Heart left ventricle (tissue), 16 donors: Measurements from ENCODE around the gene IGSF9. TPM values are rescaled to one million over a fixed set of nuclear protein-coding genes. Genes with fewer than 3 reads are reported as not detected.
A peak's percentile ranks its signal among the peaks of the same experiment; 100 is the strongest.
"Not testable (repeated sequence)": the region's sequence is repeated elsewhere in the genome, so short reads cannot be mapped to it uniquely, and the experiment has no call there.

Experiments used
- ATAC-seq, 4 donors: fragments of 200-7000 bp; cut with Tn5 transposase; one replicate each; pipeline ENCODE4 v1.9.1; 2020 to 2022; ENCODE audit warnings: moderate library complexity in 4 of 4, mild to moderate bottlenecking in 3 of 4, moderate number of reproducible peaks in 1 of 4
- DNase-seq, 5 donors: peaks; one replicate each; pipeline ENCODE4 v3.0.0-alpha.2; 2020
- H3K27ac ChIP-seq, 12 donors: fragments of 200-600 bp; sonication (generic) in 4 of 12; one replicate each; pipeline versions ENCODE4 v1.5.0 to v1.8.0; 2016 to 2022; ENCODE audit warnings: mild to moderate bottlenecking in 2 of 12
- H3K27me3 ChIP-seq, 9 donors: fragments of 200-600 bp; sonication (generic) in 2 of 9; one replicate each; pipeline versions ENCODE4 v1.5.1 to v1.8.0; 2016 to 2022; ENCODE audit warnings: mild to moderate bottlenecking in 3 of 9
- H3K36me3 ChIP-seq, 9 donors: fragments of 200-600 bp; sonication (generic) in 2 of 9; one replicate each; pipeline versions ENCODE4 v1.5.0 to v1.8.0; 2018 to 2022; ENCODE audit warnings: mild to moderate bottlenecking in 2 of 9
- H3K4me1 ChIP-seq, 12 donors: fragments of 200-600 bp; sonication (generic) in 4 of 12; one replicate each; pipeline versions ENCODE4 v1.5.0 to v1.8.0; 2016 to 2022; ENCODE audit warnings: mild to moderate bottlenecking in 3 of 12
- H3K4me3 ChIP-seq, 12 donors: fragments of 200-600 bp; sonication (generic) in 4 of 12; one replicate each; pipeline versions ENCODE4 v1.5.0 to v1.8.0; 2017 to 2022; ENCODE audit warnings: mild to moderate bottlenecking in 9 of 12, moderate library complexity in 4 of 12
- H3K9me3 ChIP-seq, 12 donors: fragments of 200-600 bp; sonication (generic) in 4 of 12; one replicate each; pipeline versions ENCODE4 v1.5.0 to v1.8.0; 2016 to 2022; ENCODE audit warnings: mild to moderate bottlenecking in 1 of 12
- POLR2A ChIP-seq, 2 donors: fragments of 450-650 bp; IDR thresholded peaks; one replicate each; pipeline ENCODE4 v1.6.1; 2017; ENCODE audit warnings: antibody characterized with exemption in 2 of 2, mild to moderate bottlenecking in 2 of 2, moderate library complexity in 2 of 2
- WGBS, 4 donors: extraction: QIAGEN DNeasy Blood & Tissue Kit in 2 of 4; methylation state at CpG; one replicate each; pipeline versions ENCODE4 v1.1.5 to v1.1.7; 2013 to 2018; 5-methylcytosine and 5-hydroxymethylcytosine counted together
- intact Hi-C, 10 donors: fragments of 100-400 bp; cut with DNase I; formaldehyde crosslinking; loops; one replicate each; pipeline versions ENCODE4 v1.11.1 to v1.14.2; 2022
- polyA plus RNA-seq, 2 donors: library from polyadenylated mRNA; stranded (reverse); fragments of 200-250 nt; gene quantifications; one replicate each; pipeline ENCODE4 v1.2.3, GENCODE V29; 2013
- total RNA-seq, 9 donors: library from RNA; depleted of rRNA in 2 of 9; stranded (reverse); fragments of >200 nt in 2 of 9; fragmentation: NEBNext Ultra II Directional in 3 of 9; extraction: Animal tissue kit (Norgen Biotek cat#: 25700) in 3 of 9; gene quantifications; one replicate each; pipeline versions ENCODE4 v1.1.0 to v1.2.4, GENCODE V29; 2016 to 2023
- TF ChIP-seq, protein P1 (sequence below), 12 donors: fragments of 200-600 bp; sonication (generic) in 4 of 12; IDR thresholded peaks; one replicate each; pipeline versions ENCODE4 v1.5.0 to v1.8.0; 2018 to 2022; ENCODE audit warnings: antibody characterized with exemption in 12 of 12, mild to moderate bottlenecking in 5 of 12
- donor health status: ischemic (EF 13 %, LVEDD 7.1; RV severe dilation, severe dysfunction).
- donor health status: healthy with polysubstance abuse.
- donor health status: DM: no; HTN: yes; CAD: no.
- donor health status: DM: no; HTN: no; CAD: no.
- donor health status: ischemic (EF 25% LVEDD 6.9; RV normal size, moderate dysfunction).
- donor health status: ischemic (EF 25% LVEDD 5.7; RV mildly dilated, moderate dysfunction).
- donor health status: healthy.
- donor health status: DM: yes; HTN: yes; CAD: no.
- donor health status: ischemic (EF 35%, LVEDD 5.7; RV mildly dilated, moderate dysfunction).
- donor health status: nonischemic (EF 11% LVEDD 7.7; RV severe dilation, severe dysfunction).
- donor health status: DM: yes; HTN: yes; CAD: no.
- donor health status: PGD.
- donor health status: ischemic (EF 29% LVEDD 5.4; RV normal size, mild dysfunction).
- donor health status: nonischemic (EF 23%, LVEDD 6.1; RV moderate dilation, normal function).

IGSF9 gene
- total and polyA plus RNA-seq, 11 donors, result 0.06 to 4.8 (median 0.12) TPM; not detected in 6

DNA sequence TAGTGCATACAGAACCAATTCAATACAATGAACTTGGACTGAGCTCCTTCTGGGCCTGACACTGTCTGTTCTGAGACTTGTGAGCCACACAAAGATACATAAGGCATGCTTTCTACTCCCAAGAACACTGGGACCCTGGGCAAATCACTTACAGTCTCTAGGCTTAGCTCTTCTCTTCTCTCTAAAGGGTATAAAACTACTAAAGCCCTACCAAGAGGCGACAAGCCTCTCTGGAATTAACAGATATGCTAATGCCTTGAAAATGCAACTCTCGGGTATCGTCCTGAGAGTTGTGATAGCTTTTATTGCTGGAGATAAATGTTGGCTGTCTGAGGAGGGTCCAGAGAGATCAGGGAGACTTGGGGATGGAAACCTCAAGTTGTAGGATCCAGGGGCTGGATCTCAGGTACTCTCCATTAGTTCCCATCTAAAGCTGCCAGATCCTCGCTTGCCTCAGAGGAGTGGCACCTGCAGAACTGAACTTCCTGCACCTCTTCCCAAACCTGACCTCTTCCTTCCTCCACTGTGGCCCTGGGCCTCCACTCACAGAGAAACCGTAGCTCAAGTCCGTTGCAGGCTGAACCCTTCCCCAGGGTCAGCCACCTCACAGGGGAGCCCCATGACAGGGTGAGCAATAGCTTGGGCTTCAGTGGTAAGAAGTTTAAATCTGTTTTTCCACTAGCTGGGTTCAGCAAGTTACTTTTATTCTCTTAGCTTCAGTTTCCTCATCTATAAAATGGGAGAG, 33.9 kb downstream of the IGSF9 start:
- 67 to 85% (median 72%) methylated on average over 6 of the region's 6 CpGs for WGBS, 4 donors
- no peak for ATAC-seq
- DNase-seq, result no peak
- no peaks in the 10 kb centered on the region for H3K9me3 ChIP-seq
- TF ChIP-seq, protein P1, sequence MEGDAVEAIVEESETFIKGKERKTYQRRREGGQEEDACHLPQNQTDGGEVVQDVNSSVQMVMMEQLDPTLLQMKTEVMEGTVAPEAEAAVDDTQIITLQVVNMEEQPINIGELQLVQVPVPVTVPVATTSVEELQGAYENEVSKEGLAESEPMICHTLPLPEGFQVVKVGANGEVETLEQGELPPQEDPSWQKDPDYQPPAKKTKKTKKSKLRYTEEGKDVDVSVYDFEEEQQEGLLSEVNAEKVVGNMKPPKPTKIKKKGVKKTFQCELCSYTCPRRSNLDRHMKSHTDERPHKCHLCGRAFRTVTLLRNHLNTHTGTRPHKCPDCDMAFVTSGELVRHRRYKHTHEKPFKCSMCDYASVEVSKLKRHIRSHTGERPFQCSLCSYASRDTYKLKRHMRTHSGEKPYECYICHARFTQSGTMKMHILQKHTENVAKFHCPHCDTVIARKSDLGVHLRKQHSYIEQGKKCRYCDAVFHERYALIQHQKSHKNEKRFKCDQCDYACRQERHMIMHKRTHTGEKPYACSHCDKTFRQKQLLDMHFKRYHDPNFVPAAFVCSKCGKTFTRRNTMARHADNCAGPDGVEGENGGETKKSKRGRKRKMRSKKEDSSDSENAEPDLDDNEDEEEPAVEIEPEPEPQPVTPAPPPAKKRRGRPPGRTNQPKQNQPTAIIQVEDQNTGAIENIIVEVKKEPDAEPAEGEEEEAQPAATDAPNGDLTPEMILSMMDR (IDR thresholded peaks at IDR 0.05), result no peak
- no peak for TF ChIP-seq POLR2A (IDR thresholded peaks at IDR 0.05)
- H3K4me3 ChIP-seq, result no peak overlapping the region
- intact Hi-C loops, result no loop called here
- peaks cover 0 to 48% (median 28%) of the 10 kb centered on the region in 12 donors for H3K4me1 ChIP-seq
- peaks cover 0 to 6% (median 0%) of the 10 kb centered on the region in 9 donors for H3K36me3 ChIP-seq
- H3K27me3 ChIP-seq, result no peaks in the 10 kb centered on the region
- H3K27ac ChIP-seq, result peak overlapping the region in 9 of 12 donors; percentile 34 to 79 (median 63)

DNA sequence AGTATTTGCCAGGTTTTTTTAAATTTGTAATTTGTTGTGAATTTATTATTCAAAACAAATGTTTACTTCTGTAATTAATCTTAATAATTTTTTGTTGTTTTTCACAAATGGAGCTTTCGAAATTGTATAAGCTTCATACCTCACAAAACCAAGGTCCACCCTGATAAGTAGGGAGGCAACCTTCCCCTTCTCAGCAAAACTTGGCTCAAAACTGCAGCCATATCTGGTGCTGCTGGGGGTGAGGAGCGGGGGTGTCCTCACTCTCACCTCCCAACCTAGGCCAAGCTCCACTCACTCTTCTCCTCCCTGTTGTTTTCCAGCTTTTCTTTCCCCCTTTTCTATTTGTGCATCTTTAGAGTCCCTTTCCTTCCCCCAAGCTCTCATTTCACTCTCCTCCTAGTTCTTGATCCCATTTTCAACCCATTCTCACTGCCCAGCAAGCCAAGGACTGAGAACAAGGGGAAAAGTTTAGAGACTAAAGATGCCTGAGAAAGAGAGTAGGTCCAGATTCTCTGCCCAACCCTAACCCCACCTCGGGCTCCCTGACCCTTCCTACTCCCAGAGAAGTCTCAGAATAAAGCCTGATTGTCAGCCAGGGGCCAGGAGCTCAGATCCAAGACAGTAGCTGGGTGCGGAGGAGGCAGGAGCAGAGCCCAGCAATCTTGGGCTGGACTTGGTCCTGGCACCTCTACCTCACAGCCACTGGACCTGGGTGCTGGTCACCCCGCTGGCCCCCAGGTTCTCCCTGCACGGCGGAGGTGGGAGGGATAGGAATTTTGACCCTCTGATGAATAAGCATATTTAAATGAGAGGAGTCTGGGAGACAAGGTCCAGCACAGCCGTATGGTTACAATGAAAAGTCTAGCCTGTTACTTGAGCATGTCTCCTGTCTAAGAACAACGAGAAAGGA, 37.1 kb downstream of the IGSF9 start:
- Histone ChIP-seq H3K27me3 (no peaks in the 10 kb centered on the region), H3K27ac (no peak overlapping the region), H3K36me3 (no peaks in the 10 kb centered on the region), H3K4me1 (peaks cover 0 to 37% (median 18%) of the 10 kb centered on the region in 12 donors), H3K4me3 (no peak overlapping the region), H3K9me3 (peaks cover 0 to 7% (median 0%) of the 10 kb centered on the region in 12 donors)
- no peak for TF ChIP-seq POLR2A (IDR thresholded peaks at IDR 0.05)
- TF ChIP-seq, protein P1 (IDR thresholded peaks at IDR 0.05), result no peak
- DNase-seq (no peak), ATAC-seq (no peak)
- intact Hi-C loops, result no loop called here
- WGBS, 4 donors, result 82 to 89% (median 86%) methylated on average over 9 of the region's 9 CpGs

DNA sequence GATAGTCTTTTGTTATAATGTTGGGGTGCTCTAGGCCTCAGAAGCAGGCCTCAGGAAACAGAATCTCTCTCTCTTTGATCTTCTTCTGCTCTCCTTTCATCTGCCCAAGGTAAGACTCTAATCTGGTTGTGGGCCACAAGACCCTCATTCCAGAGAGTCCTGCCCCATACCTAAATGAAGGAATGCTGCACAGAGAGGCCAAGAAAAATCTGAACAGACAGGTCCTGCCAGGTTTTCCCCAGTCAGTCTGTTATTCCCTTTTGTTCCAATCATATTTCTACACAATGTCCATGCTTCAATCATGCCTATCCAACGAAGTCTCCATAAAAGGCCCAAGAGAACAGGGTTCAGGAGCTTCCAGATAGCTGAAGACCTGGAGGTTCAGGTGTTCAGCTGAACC, 38.5 kb downstream of the IGSF9 start:
- Histone ChIP-seq H3K36me3 (no peaks in the 10 kb centered on the region), H3K27me3 (no peaks in the 10 kb centered on the region), H3K27ac (no peak overlapping the region), H3K9me3 (peaks cover 0 to 7% (median 0%) of the 10 kb centered on the region in 12 donors), H3K4me3 (no peak overlapping the region), H3K4me1 (peaks cover 0 to 24% (median 16%) of the 10 kb centered on the region in 12 donors)
- intact Hi-C loops, result no loop called here
- no peak for DNase-seq
- no peak for TF ChIP-seq POLR2A (IDR thresholded peaks at IDR 0.05)
- TF ChIP-seq, protein P1 (IDR thresholded peaks at IDR 0.05), result no peak
- 76 to 86% (median 84%) methylated on average over 1 of the region's 1 CpG for WGBS, 4 donors
- no peak for ATAC-seq

DNA sequence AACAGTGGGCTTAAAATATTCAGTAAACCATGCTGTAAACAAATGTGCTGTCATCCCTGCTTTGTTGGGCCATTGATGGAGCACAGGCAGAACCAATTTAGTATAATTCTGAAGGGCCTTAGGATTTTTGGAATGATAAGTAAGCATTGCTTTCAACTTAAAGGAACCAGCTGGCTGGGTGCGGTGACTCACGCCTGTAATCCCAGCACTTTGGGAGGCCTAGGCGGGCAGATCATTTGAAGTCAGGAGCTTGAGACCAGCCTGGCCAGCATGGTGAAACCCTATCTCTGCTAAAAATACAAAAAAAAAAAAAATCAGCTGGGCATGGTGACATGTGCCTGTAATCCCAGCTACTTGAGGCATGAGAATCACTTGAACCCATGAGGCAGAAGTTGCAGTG, 41.4 kb downstream of the IGSF9 start:
- H3K4me3 ChIP-seq, DNase-seq, intact Hi-C loops: not testable (repeated sequence)

More for the DNA sequence above, 41.4 kb downstream of the IGSF9 start:
- WGBS, 4 donors, result 62 to 86% (median 75%) methylated on average over 3 of the region's 3 CpGs
- H3K27ac ChIP-seq, H3K27me3 ChIP-seq, ATAC-seq, H3K9me3 ChIP-seq, H3K36me3 ChIP-seq: not testable (repeated sequence)
- peaks cover 0 to 20% (median 11%) of the 10 kb centered on the region in 12 donors for H3K4me1 ChIP-seq
